GM12873 (cell line): ENCODE data around the gene ACP6.

ENCODE experiments used
- CTCF ChIP-seq: IDR thresholded peaks from 2 replicates; pipeline ENCODE4 v1.5.1; 2012; ENCODE audit warnings: low read depth, mild to moderate bottlenecking, moderate library complexity, low read length, control low read depth; ENCODE audit not compliant: insufficient read depth; ENCODE audit errors: missing control alignments

ACP6 gene

GRCh38 chr1:147670319-147671001 lies at the start of gene ACP6:
Gene ACP6 (minus strand): TSS chr1:147670524. CDS start chr1:147670048, 476 bp downstream.
- TF ChIP-seq CTCF: no peak

GRCh38 chr1:147719711-147720225 lies 49.4 kb upstream of the ACP6 start:
- TF ChIP-seq CTCF: no peak

- no peak for TF ChIP-seq CTCF
Measured at GRCh38 chr1:147719029-147719698, 48.8 kb upstream of the ACP6 start.

- TF ChIP-seq CTCF: no peak
Measured at GRCh38 chr1:147717706-147718097, 47.4 kb upstream of the ACP6 start.

GRCh38 chr1:147717051-147717705 lies 46.9 kb upstream of the ACP6 start:
- TF ChIP-seq CTCF: no peak

- no peak for TF ChIP-seq CTCF
Measured at GRCh38 chr1:147712605-147713004, 42.3 kb upstream of the ACP6 start.

GRCh38 chr1:147700042-147701006 lies 30.0 kb upstream of the ACP6 start:
- peak; percentile 89 for TF ChIP-seq CTCF
